Measurements from ENCODE around the gene PCDHA1.

- TF ChIP-seq, protein P1, sequence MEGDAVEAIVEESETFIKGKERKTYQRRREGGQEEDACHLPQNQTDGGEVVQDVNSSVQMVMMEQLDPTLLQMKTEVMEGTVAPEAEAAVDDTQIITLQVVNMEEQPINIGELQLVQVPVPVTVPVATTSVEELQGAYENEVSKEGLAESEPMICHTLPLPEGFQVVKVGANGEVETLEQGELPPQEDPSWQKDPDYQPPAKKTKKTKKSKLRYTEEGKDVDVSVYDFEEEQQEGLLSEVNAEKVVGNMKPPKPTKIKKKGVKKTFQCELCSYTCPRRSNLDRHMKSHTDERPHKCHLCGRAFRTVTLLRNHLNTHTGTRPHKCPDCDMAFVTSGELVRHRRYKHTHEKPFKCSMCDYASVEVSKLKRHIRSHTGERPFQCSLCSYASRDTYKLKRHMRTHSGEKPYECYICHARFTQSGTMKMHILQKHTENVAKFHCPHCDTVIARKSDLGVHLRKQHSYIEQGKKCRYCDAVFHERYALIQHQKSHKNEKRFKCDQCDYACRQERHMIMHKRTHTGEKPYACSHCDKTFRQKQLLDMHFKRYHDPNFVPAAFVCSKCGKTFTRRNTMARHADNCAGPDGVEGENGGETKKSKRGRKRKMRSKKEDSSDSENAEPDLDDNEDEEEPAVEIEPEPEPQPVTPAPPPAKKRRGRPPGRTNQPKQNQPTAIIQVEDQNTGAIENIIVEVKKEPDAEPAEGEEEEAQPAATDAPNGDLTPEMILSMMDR (conservative IDR thresholded peaks at IDR 0.05; ENCODE audit: low read depth, low read length), result no peak
- TF ChIP-seq EZH2 (IDR thresholded peaks at IDR 0.05; ENCODE audit: borderline replicate concordance, low read depth, low read length, poor library complexity, severe bottlenecking), result no peak
These were observed 196.3 kb downstream of the PCDHA1 start for GRCh38 chr5:140982083-140982716.

Measured in A673 (cell line).